ENCODE measurements around the gene ADCY5.

ADCY5 gene

DNA sequence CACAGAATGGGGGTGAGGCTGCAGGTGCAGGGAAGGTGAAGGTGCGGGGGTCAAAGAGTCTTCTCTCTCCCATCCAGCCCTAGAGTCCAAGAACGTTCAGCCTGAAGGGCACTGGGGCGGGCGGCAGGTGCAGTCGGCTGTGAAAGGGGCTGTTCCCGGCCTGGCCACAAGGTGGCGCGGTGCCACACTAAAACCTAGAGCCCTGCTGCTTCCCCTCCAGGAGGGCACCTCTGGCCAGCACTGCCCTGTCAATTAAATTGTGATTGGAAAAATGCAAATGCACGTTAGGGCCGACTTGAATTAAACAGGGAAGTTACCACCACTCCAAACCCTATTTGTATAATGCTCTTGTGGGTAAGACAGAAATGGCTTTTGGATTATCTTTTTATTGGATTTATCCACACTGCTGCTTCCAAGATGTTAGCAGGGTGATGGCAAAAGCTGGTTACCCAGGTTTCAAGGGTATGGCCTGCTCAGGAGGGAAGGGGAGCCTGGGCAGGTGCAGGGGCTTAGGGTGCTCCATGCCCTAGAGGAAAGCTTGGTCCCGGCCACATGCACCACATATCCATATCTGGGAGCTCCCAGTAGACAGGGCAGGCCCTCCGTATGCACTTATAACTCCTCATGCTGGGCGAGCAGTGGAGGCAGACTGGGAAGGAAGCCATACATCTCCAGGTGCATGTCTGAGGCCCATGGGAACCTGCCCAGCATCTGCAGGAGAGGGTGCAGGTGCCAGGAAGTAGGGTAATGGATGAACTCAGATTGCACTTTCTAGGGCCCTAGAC, 119.8 kb downstream of the ADCY5 start:
- H3K4me2 ChIP-seq (ENCODE audit: low read length) = no peak overlapping the region
- no peaks in the 10 kb centered on the region for H3K4me1 ChIP-seq (ENCODE audit: control insufficient read depth, low read depth, low read length)
- H3K36me3 ChIP-seq (ENCODE audit: control insufficient read depth, insufficient read depth, low read length) = no peaks in the 10 kb centered on the region
- no peak overlapping the region for H3K27ac ChIP-seq (ENCODE audit: low read depth, low read length)
- no peak overlapping the region for H3K4me3 ChIP-seq (ENCODE audit: low read length)
- peak; percentile 57 for DNase-seq
- no peak overlapping the region for H3K18ac ChIP-seq (ENCODE audit: low read length)
- H3K9ac ChIP-seq (ENCODE audit: low read length) = no peak overlapping the region
- H2AK5ac ChIP-seq (ENCODE audit: low read length) = no peak overlapping the region
- no peaks in the 10 kb centered on the region for H3K79me2 ChIP-seq (ENCODE audit: control insufficient read depth, insufficient read depth, low read length)
- no peak overlapping the region for H4K5ac ChIP-seq (ENCODE audit: low read length)
- H3K4ac ChIP-seq (ENCODE audit: low read depth, low read length) = no peak overlapping the region
- no peak overlapping the region for H3K23ac ChIP-seq (ENCODE audit: low read length)
- H3K56ac ChIP-seq (ENCODE audit: low read length) = no peak overlapping the region
- H3K27me3 ChIP-seq (ENCODE audit: insufficient read depth, low read length, poor library complexity) = no peaks in the 10 kb centered on the region
- H2BK15ac ChIP-seq (replicated peaks; ENCODE audit: low read depth) = no peak overlapping the region
- no peak overlapping the region for H4K8ac ChIP-seq (ENCODE audit: low read depth, low read length)
- no peak overlapping the region for H2BK5ac ChIP-seq (ENCODE audit: low read length)
- H3K79me1 ChIP-seq (ENCODE audit: low read length) = no peaks in the 10 kb centered on the region
- WGBS (ENCODE audit: extremely low coverage, insufficient coverage, low lambda C conversion rate) = no CpG with 5 or more reads among the region's 13 CpGs
- H2BK120ac ChIP-seq (ENCODE audit: low read depth, low read length) = no peak overlapping the region

DNA sequence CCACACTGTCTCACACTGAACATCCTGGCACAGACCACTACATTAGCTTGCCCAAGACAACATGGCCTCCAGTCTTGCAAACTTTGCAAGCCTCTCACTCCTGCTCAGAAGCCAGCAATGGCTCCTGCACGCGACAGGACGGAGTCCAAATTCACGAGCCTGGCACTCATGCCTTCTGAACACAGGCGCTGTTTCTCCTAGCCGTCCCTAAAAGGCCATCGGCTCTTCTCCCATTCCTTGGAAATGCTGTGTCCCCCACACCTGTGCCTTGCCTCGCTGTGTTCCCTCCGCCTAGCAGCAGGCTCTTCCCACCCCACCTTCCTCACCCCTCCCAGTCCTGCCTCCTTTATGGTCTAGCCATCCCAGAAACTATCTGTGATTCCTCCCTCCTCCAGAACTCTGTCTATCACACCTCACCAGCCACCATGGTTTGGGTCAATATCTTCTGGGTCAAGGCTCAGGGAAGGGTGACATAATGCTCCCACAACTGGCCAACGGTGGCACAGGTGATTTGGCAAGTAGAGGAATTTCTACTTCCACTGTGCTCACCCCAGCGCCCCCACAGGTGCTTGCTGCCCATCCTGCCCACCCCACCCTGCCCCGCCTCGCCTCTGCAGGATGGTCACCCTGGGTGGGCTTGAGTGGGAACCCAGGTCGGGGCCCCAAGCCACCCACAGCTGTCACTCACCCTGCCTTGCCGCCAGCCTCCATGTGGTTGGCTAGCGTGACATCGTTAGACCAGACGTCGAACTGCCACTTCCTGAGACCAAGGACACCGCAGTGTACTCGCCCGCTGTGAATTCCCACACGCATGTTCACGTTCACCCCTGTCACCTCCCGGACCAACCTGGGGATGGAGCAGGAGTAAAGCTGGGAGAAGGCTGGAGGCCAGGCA, 120.7 kb downstream of the ADCY5 start:
- H3K18ac ChIP-seq (ENCODE audit: low read length) = no peak overlapping the region
- no peaks in the 10 kb centered on the region for H3K79me2 ChIP-seq (ENCODE audit: control insufficient read depth, insufficient read depth, low read length)
- no peak overlapping the region for H2AK5ac ChIP-seq (ENCODE audit: low read length)
- no peak overlapping the region for H4K5ac ChIP-seq (ENCODE audit: low read length)
- no CpG with 5 or more reads among the region's 25 CpGs for WGBS (ENCODE audit: extremely low coverage, insufficient coverage, low lambda C conversion rate)
- H3K27ac ChIP-seq (ENCODE audit: low read depth, low read length) = no peak overlapping the region
- H2BK120ac ChIP-seq (ENCODE audit: low read depth, low read length) = no peak overlapping the region
- no peak overlapping the region for H3K4ac ChIP-seq (ENCODE audit: low read depth, low read length)
- H3K23ac ChIP-seq (ENCODE audit: low read length) = no peak overlapping the region
- H3K56ac ChIP-seq (ENCODE audit: low read length) = no peak overlapping the region
- no peak for DNase-seq
- H4K8ac ChIP-seq (ENCODE audit: low read depth, low read length) = no peak overlapping the region
- no peaks in the 10 kb centered on the region for H3K27me3 ChIP-seq (ENCODE audit: insufficient read depth, low read length, poor library complexity)
- H3K4me3 ChIP-seq (ENCODE audit: low read length) = no peak overlapping the region
- no peak overlapping the region for H2BK15ac ChIP-seq (replicated peaks; ENCODE audit: low read depth)
- H3K36me3 ChIP-seq (ENCODE audit: control insufficient read depth, insufficient read depth, low read length) = no peaks in the 10 kb centered on the region
- H3K4me1 ChIP-seq (ENCODE audit: control insufficient read depth, low read depth, low read length) = no peaks in the 10 kb centered on the region
- H3K79me1 ChIP-seq (ENCODE audit: low read length) = no peaks in the 10 kb centered on the region
- H2BK5ac ChIP-seq (ENCODE audit: low read length) = no peak overlapping the region
- no peak overlapping the region for H3K4me2 ChIP-seq (ENCODE audit: low read length)
- H3K9ac ChIP-seq (ENCODE audit: low read length) = no peak overlapping the region

DNA sequence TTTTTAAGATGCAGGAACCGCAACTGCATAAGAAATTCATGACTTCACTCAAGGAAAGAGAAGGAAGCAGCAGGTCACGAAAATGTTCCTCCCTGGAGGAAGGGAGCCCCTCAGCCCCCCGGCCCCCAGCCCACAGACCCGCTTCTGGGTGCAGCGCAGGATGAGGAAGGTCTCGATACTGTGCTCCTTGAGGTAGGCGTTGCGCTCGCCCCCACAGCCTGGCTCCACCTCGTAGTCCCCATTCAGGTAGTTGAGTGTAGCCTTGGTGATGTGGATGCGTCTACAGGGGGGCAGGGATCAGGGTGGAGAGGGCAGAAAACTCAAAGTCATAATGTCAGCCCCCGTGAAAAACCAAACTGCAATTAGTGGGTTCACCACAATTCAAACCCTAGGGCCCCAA, 121.4 kb downstream of the ADCY5 start:
- H4K5ac ChIP-seq (ENCODE audit: low read length) = no peak overlapping the region
- H3K18ac ChIP-seq (ENCODE audit: low read length) = no peak overlapping the region
- no peak overlapping the region for H3K23ac ChIP-seq (ENCODE audit: low read length)
- H2BK120ac ChIP-seq (ENCODE audit: low read depth, low read length) = no peak overlapping the region
- no peak overlapping the region for H3K56ac ChIP-seq (ENCODE audit: low read length)
- no peak overlapping the region for H4K8ac ChIP-seq (ENCODE audit: low read depth, low read length)
- no peak overlapping the region for H2BK15ac ChIP-seq (replicated peaks; ENCODE audit: low read depth)
- no peak overlapping the region for H3K4me3 ChIP-seq (ENCODE audit: low read length)
- H3K9ac ChIP-seq (ENCODE audit: low read length) = no peak overlapping the region
- no peaks in the 10 kb centered on the region for H3K36me3 ChIP-seq (ENCODE audit: control insufficient read depth, insufficient read depth, low read length)
- H3K27ac ChIP-seq (ENCODE audit: low read depth, low read length) = no peak overlapping the region
- H3K79me1 ChIP-seq (ENCODE audit: low read length) = no peaks in the 10 kb centered on the region
- no peak overlapping the region for H2BK5ac ChIP-seq (ENCODE audit: low read length)
- H3K79me2 ChIP-seq (ENCODE audit: control insufficient read depth, insufficient read depth, low read length) = no peaks in the 10 kb centered on the region
- WGBS (ENCODE audit: extremely low coverage, insufficient coverage, low lambda C conversion rate) = no CpG with 5 or more reads among the region's 12 CpGs
- no peak overlapping the region for H3K4ac ChIP-seq (ENCODE audit: low read depth, low read length)
- H3K4me2 ChIP-seq (ENCODE audit: low read length) = no peak overlapping the region
- no peaks in the 10 kb centered on the region for H3K27me3 ChIP-seq (ENCODE audit: insufficient read depth, low read length, poor library complexity)
- no peak overlapping the region for H2AK5ac ChIP-seq (ENCODE audit: low read length)
- no peak for DNase-seq
- no peaks in the 10 kb centered on the region for H3K4me1 ChIP-seq (ENCODE audit: control insufficient read depth, low read depth, low read length)

DNA sequence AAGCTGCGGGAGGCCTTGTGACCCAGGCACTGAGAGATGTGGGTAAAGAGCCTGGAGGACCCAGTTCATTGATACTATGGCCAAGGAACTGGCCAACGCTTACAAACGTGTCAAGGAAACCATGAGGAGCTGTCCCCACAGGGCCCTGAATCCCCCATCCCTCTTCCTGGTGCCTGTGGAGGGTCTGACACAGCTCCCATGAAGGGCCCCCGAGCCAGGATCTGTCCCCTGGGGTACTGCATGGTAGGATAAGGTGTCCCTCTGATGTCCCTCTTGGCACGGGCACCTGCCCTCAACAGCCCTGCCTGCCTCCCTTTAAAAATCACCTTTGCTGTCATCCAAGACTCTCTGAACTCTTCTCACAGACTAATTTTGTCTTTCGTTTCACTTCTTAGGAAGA, 122.4 kb downstream of the ADCY5 start:
- H2BK5ac ChIP-seq (ENCODE audit: low read length) = no peak overlapping the region
- H2BK120ac ChIP-seq (ENCODE audit: low read depth, low read length) = no peak overlapping the region
- H3K27me3 ChIP-seq (ENCODE audit: insufficient read depth, low read length, poor library complexity) = no peaks in the 10 kb centered on the region
- no peaks in the 10 kb centered on the region for H3K36me3 ChIP-seq (ENCODE audit: control insufficient read depth, insufficient read depth, low read length)
- H4K5ac ChIP-seq (ENCODE audit: low read length) = no peak overlapping the region
- H3K18ac ChIP-seq (ENCODE audit: low read length) = no peak overlapping the region
- no peak overlapping the region for H2AK5ac ChIP-seq (ENCODE audit: low read length)
- H3K79me1 ChIP-seq (ENCODE audit: low read length) = no peaks in the 10 kb centered on the region
- no peak overlapping the region for H4K8ac ChIP-seq (ENCODE audit: low read depth, low read length)
- H3K4me3 ChIP-seq (ENCODE audit: low read length) = no peak overlapping the region
- no peak overlapping the region for H3K56ac ChIP-seq (ENCODE audit: low read length)
- no peak overlapping the region for H3K9ac ChIP-seq (ENCODE audit: low read length)
- no peak overlapping the region for H3K4me2 ChIP-seq (ENCODE audit: low read length)
- no peaks in the 10 kb centered on the region for H3K4me1 ChIP-seq (ENCODE audit: control insufficient read depth, low read depth, low read length)
- H2BK15ac ChIP-seq (replicated peaks; ENCODE audit: low read depth) = no peak overlapping the region
- WGBS (ENCODE audit: extremely low coverage, insufficient coverage, low lambda C conversion rate) = no CpG with 5 or more reads among the region's 6 CpGs
- H3K4ac ChIP-seq (ENCODE audit: low read depth, low read length) = no peak overlapping the region
- DNase-seq = no peak
- no peaks in the 10 kb centered on the region for H3K79me2 ChIP-seq (ENCODE audit: control insufficient read depth, insufficient read depth, low read length)
- H3K23ac ChIP-seq (ENCODE audit: low read length) = no peak overlapping the region
- no peak overlapping the region for H3K27ac ChIP-seq (ENCODE audit: low read depth, low read length)

DNA sequence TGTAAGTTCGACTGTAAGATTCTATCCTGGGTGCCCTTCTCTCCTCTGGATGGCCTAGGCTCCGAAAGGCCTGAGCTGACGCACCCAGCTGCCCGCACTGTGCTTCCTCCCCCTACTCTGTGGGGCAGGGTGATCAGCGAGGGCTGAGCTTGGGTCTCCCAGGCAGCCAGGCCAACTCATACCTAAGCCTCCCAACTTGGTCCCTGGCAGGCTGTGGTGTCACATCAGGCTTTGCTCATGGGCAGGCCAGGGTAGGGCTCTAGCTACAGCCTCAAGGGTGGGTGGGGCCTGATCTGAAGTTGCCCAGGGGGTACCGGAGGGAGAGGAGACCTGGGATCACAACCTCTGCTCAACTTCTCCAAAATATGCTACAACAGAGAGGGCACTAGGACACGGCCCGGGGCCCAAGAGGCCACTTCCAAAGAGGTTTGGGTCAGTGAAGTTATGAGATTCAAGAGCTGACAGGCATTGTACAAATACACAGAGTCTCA, 123.1 kb downstream of the ADCY5 start:
- no peak overlapping the region for H3K4me3 ChIP-seq (ENCODE audit: low read length)
- no peak for DNase-seq
- H3K56ac ChIP-seq (ENCODE audit: low read length) = no peak overlapping the region
- H2AK5ac ChIP-seq (ENCODE audit: low read length) = no peak overlapping the region
- H3K27me3 ChIP-seq (ENCODE audit: insufficient read depth, low read length, poor library complexity) = no peaks in the 10 kb centered on the region
- H3K9ac ChIP-seq (ENCODE audit: low read length) = no peak overlapping the region
- no peak overlapping the region for H4K8ac ChIP-seq (ENCODE audit: low read depth, low read length)
- H3K36me3 ChIP-seq (ENCODE audit: control insufficient read depth, insufficient read depth, low read length) = no peaks in the 10 kb centered on the region
- WGBS (ENCODE audit: extremely low coverage, insufficient coverage, low lambda C conversion rate) = no CpG with 5 or more reads among the region's 8 CpGs
- H3K4me1 ChIP-seq (ENCODE audit: control insufficient read depth, low read depth, low read length) = no peaks in the 10 kb centered on the region
- no peak overlapping the region for H2BK120ac ChIP-seq (ENCODE audit: low read depth, low read length)
- no peaks in the 10 kb centered on the region for H3K79me2 ChIP-seq (ENCODE audit: control insufficient read depth, insufficient read depth, low read length)
- H2BK5ac ChIP-seq (ENCODE audit: low read length) = no peak overlapping the region
- no peak overlapping the region for H3K4ac ChIP-seq (ENCODE audit: low read depth, low read length)
- no peak overlapping the region for H3K4me2 ChIP-seq (ENCODE audit: low read length)
- no peak overlapping the region for H2BK15ac ChIP-seq (replicated peaks; ENCODE audit: low read depth)
- H4K5ac ChIP-seq (ENCODE audit: low read length) = no peak overlapping the region
- no peaks in the 10 kb centered on the region for H3K79me1 ChIP-seq (ENCODE audit: low read length)
- no peak overlapping the region for H3K27ac ChIP-seq (ENCODE audit: low read depth, low read length)
- no peak overlapping the region for H3K23ac ChIP-seq (ENCODE audit: low read length)
- H3K18ac ChIP-seq (ENCODE audit: low read length) = no peak overlapping the region
